K562 (cell line): Measurements from ENCODE around the gene SARS1. TPM values are rescaled to one million over a fixed set of nuclear protein-coding genes. Genes with fewer than 3 reads are reported as not detected.

Experiments used
- ATAC-seq: fragments of 200-7000 bp; cut with Tn5 transposase; 3 replicates; pipeline ENCODE4 v1.9.1; 2020; ENCODE audit warnings: moderate library complexity
- BruUV-seq: library from RNA; stranded (reverse); fragments of 400-500 nt; replicated peaks from 2 replicates; lab custom pipeline; 2021; lab: Mats Ljungman, UMichigan
- CTCF ChIA-PET: fragments of 300-600 bp; formaldehyde crosslinking; extraction: SDS; loops from one replicate; lab custom pipeline; 2021; ENCODE audit warnings: low intra/inter-chr PET ratio; lab: Yijun Ruan, JAX
- POLR2A ChIA-PET: fragments of 300-600, 350-650 bp; sonication (Branson Sonifier 250); formaldehyde crosslinking; extraction: SDS; loops from one replicate; lab custom pipeline; 2021; ENCODE audit warnings: antibody characterized with exemption, inconsistent platforms; lab: Yijun Ruan, JAX
- DNase-seq, 4 experiments: peaks; one replicate each; pipeline versions ENCODE4 v3.0.0 to v3.0.0-alpha.2; 2011 to 2018; ENCODE audit warnings: low spot score in 3 of 4, mixed read lengths in 3 of 4; ENCODE audit errors: extremely low read depth in 1 of 4
- FAIRE-seq: peaks from 2 replicates; lab custom pipeline; 2011; peaks lifted over from hg19 to GRCh38; lab: Jason Lieb, UNC
- H2AFZ ChIP-seq: 2 replicates; pipeline ENCODE4 v1.6.0; 2011; ENCODE audit warnings: low read depth, low read length, control low read depth, inconsistent platforms
- H3K27ac ChIP-seq: fragments of 200-600 bp; 3 replicates; pipeline ENCODE4 v1.8.0; 2011; ENCODE audit warnings: low read depth, mild to moderate bottlenecking, control low read depth, inconsistent platforms, low read length, moderate library complexity, mixed read lengths; ENCODE audit errors: extremely low read depth
- H3K27me3 ChIP-seq, 2 experiments: fragments of 300-600 bp in 1 of 2; 2 replicates in 1 of 2; 3 replicates in 1 of 2; pipeline versions ENCODE4 v1.6.0 to v1.8.0; 2011; ENCODE audit warnings: inconsistent platforms in 2 of 2, low read length in 2 of 2, mild to moderate bottlenecking in 1 of 2, mixed read lengths in 1 of 2, moderate library complexity in 1 of 2; ENCODE audit not compliant: control insufficient read depth in 2 of 2, insufficient read depth in 2 of 2
- H3K36me3 ChIP-seq: fragments of 300-600 bp; 3 replicates; pipeline ENCODE4 v1.8.0; 2011; ENCODE audit warnings: mild to moderate bottlenecking, low read length, inconsistent platforms; ENCODE audit not compliant: control insufficient read depth, insufficient read depth
- H3K4me1 ChIP-seq, 2 experiments: fragments of 200-600 bp in 1 of 2; replicated peaks in 1 of 2; 2 replicates in 1 of 2; 3 replicates in 1 of 2; pipeline versions ENCODE4 v1.5.1 to v1.8.0; 2011; ENCODE audit warnings: inconsistent platforms in 2 of 2, low read length in 2 of 2, mild to moderate bottlenecking in 1 of 2, mixed read lengths in 1 of 2, moderate library complexity in 1 of 2; ENCODE audit not compliant: control insufficient read depth in 2 of 2, insufficient read depth in 2 of 2
- H3K4me2 ChIP-seq: 2 replicates; pipeline ENCODE4 v1.6.1; 2011; ENCODE audit warnings: low read length, control low read depth, inconsistent platforms, mixed read lengths; ENCODE audit not compliant: insufficient read depth
- H3K4me3 ChIP-seq: fragments of 200-600 bp; sonication (generic), shearing (Covaris generic); 2 replicates; pipeline ENCODE4 v1.5.1; 2016; ENCODE audit warnings: control low read depth, inconsistent platforms
- H3K79me2 ChIP-seq: fragments of 200-600 bp; 3 replicates; pipeline ENCODE4 v1.8.0; 2011; ENCODE audit warnings: low read length, inconsistent platforms; ENCODE audit not compliant: control insufficient read depth, insufficient read depth
- H3K9ac ChIP-seq, 2 experiments: 2 replicates each; pipeline versions ENCODE4 v1.6.0 to v1.6.1; 2011; ENCODE audit warnings: low read depth in 2 of 2, low read length in 2 of 2, control low read depth in 1 of 2, inconsistent platforms in 1 of 2, mild to moderate bottlenecking in 1 of 2, mixed read lengths in 1 of 2; ENCODE audit not compliant: insufficient read depth in 1 of 2
- H3K9me1 ChIP-seq: one replicate; pipeline ENCODE4 v1.6.0; 2011; ENCODE audit warnings: inconsistent platforms, mild to moderate bottlenecking, low read length, moderate library complexity; ENCODE audit not compliant: control insufficient read depth, insufficient read depth
- H3K9me3 ChIP-seq: replicated peaks from 2 replicates; pipeline ENCODE4 v1.5.1; 2011; ENCODE audit warnings: low read depth, low read length, inconsistent platforms; ENCODE audit not compliant: control insufficient read depth, insufficient read depth
- H4K20me1 ChIP-seq: replicated peaks from 2 replicates; pipeline ENCODE4 v1.6.1; 2011; ENCODE audit warnings: low read length, inconsistent platforms, mixed read lengths; ENCODE audit not compliant: control insufficient read depth, insufficient read depth
- E2F6 ChIP-seq, 2 experiments: IDR thresholded peaks; 2 replicates each; pipeline ENCODE4 v1.6.1; 2011; ENCODE audit warnings: borderline replicate concordance in 1 of 2, control low read depth in 1 of 2, low read depth in 1 of 2, low read length in 1 of 2, mild to moderate bottlenecking in 1 of 2, mixed read lengths in 1 of 2, moderate library complexity in 1 of 2; ENCODE audit not compliant: insufficient read depth in 1 of 2, insufficient read length in 1 of 2, poor library complexity in 1 of 2, severe bottlenecking in 1 of 2; ENCODE audit errors: extremely low read depth in 1 of 2
- FOXK2 ChIP-seq, 2 experiments: fragments of 450-650 bp; IDR thresholded peaks in 1 of 2; conservative IDR thresholded peaks in 1 of 2; 2 replicates each; pipeline ENCODE4 v1.6.1; 2016; ENCODE audit warnings: low read depth in 2 of 2, mild to moderate bottlenecking in 1 of 2
- GABPB1 ChIP-seq: sonication (generic); formaldehyde crosslinking; IDR thresholded peaks from 2 replicates; pipeline ENCODE4 v1.8.0; 2022; ENCODE audit warnings: mild to moderate bottlenecking, missing genetic modification reagents
- NCOA2 ChIP-seq, 2 experiments: fragments of 450-650 bp; IDR thresholded peaks; 2 replicates each; pipeline ENCODE4 v1.6.1; 2018; ENCODE audit warnings: mild to moderate bottlenecking in 2 of 2, moderate library complexity in 1 of 2; ENCODE audit not compliant: partially characterized antibody in 2 of 2
- PYGO2 ChIP-seq: fragments of 450-650 bp; IDR thresholded peaks from 2 replicates; pipeline ENCODE4 v1.6.1; 2016; ENCODE audit warnings: mild to moderate bottlenecking, missing genetic modification characterization, moderate library complexity, missing compliant biosample characterization
- SMC3 ChIP-seq: conservative IDR thresholded peaks from 2 replicates; pipeline ENCODE4 v1.6.1; 2011; ENCODE audit warnings: low read depth, low read length, improper control_type of control experiment; ENCODE audit not compliant: insufficient read depth
- TAF15 ChIP-seq: fragments of 200-400 bp; formaldehyde crosslinking; IDR thresholded peaks from 2 replicates; pipeline ENCODE4 v1.6.1; 2017; ENCODE audit warnings: mild to moderate bottlenecking, low read depth, low read length, moderate library complexity
- XRCC4 ChIP-seq: IDR thresholded peaks from one replicate; pipeline ENCODE4 v1.6.1; 2011; ENCODE audit not compliant: insufficient read depth, insufficient read length; ENCODE audit errors: extremely low read depth
- ZEB2 ChIP-seq: fragments of 450-650 bp; IDR thresholded peaks from 2 replicates; pipeline ENCODE4 v1.6.1; 2016
- ZFP36 ChIP-seq: fragments of 150-350 bp; IDR thresholded peaks from 2 replicates; pipeline ENCODE4 v1.6.1; 2018; ENCODE audit warnings: low read length, low read depth; ENCODE audit not compliant: partially characterized antibody
- WGBS: fragments of 100-300 bp; shearing (Covaris generic); methylation state at CpG from one replicate; pipeline ENCODE4 v1.1.6; 2016; ENCODE audit warnings: low coverage, mixed read lengths; ENCODE audit not compliant: insufficient coverage; ENCODE audit errors: missing lambda C conversion rate; 5-methylcytosine and 5-hydroxymethylcytosine counted together
- in situ Hi-C: fragments of 300-500 bp; cut with MboI; formaldehyde crosslinking; loops from 4 replicates; pipeline ENCODE4 v1.15.0; 2018; ENCODE audit warnings: inconsistent platforms, mixed read lengths
- intact Hi-C: fragments of 100-400 bp; cut with micrococcal nuclease; formaldehyde crosslinking; loops from 2 replicates; pipeline ENCODE4 v1.14.2; 2022
- polyA plus RNA-seq, 8 experiments: library from polyadenylated mRNA; depleted of rRNA in 4 of 8; stranded (reverse) in 5 of 8; unstranded in 3 of 8; fragments of >200 nt; fragmentation: Nextera tagmentation in 2 of 8; fragmentation: Illumina TruSeq in 1 of 8; extraction: Ambion mirVana in 2 of 8; extraction: Trizol in 1 of 8; gene quantifications; 2 replicates each; pipeline versions ENCODE4 v1.2.1 to v1.2.3, GENCODE V29; 2011 to 2014; ENCODE audit warnings: inconsistent platforms in 1 of 8, missing spikeins in 1 of 8
- total RNA-seq, 7 experiments: library from RNA; depleted of rRNA in 6 of 7; stranded (reverse); fragments of >200 nt in 6 of 7; fragmentation: Illumina TruSeq in 2 of 7; extraction: Trizol in 2 of 7; gene quantifications; 2 replicates each; pipeline versions ENCODE4 v1.2.1 to v1.2.3, GENCODE V29; 2011 to 2021; ENCODE audit warnings: low replicate concordance in 1 of 7

SARS1 gene
- total and polyA plus RNA-seq, 9 of the 15 experiments (the other 6 are each of a cell fraction or from before 2014, with no cell fraction given), result 221 to 623 (median 254) TPM

DNA sequence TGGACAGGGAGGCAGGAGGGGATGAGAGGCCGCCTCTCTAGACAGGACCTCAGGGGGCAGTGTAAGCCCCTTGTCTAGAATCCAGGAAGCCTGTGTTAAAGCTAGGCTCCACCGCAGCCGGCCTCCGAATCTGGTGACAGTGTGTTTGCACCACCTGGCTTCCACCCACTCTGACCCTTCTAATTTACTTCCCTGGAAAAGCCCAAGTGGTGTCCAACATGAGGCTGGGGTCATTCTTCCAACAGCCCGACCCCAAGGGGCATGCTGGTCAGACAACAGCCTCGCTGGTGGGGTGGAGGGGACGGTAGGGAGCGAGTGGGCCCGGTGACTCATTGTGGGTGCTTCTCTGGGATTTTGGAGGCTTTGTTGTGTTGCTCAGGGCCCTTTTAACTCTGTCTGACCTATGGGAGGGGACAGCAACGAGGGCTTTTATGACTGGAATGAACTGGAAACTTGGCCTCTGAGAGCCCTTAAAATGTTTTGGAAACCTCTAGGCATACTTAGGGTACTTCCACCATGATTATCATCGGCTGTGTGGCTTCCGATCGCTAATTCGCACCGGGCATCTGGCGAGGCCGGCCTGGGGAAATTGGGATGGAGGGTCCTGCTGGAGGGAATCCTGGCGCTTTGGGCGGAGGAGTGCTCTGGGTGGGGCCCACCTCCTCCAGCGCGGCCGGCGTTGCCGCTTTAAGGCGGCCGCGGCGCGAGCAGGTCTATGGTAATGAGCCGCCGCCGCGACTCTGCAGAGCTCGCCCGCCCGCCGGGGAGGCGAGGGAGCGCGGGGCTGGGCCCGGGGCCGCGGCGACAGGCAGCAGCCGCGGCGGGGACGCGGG, 35.3 kb downstream of the SARS1 start, which contains the start of gene CELSR2 (continued):
- TF ChIP-seq GABPB1, result peak; percentile 58; the same call in 1 of the 2 replicates
- TF ChIP-seq ZFP36, result peak; percentile 65
- no peak for TF ChIP-seq ZEB2
- TF ChIP-seq XRCC4, result no peak
- no peak for TF ChIP-seq TAF15
- no peak for TF ChIP-seq PYGO2 (tag)
- no peak for TF ChIP-seq NCOA2 (IDR thresholded peaks at IDR 0.05; ENCODE audit: partially characterized antibody in 2 of 2)

GRCh38 chr1:109249654-109250401, 36.1 kb downstream of the SARS1 start:
- WGBS, result 6% methylated on average over 46 of the region's 80 CpGs
- TF ChIP-seq E2F6 (IDR thresholded peaks at IDR 0.05; ENCODE audit: borderline replicate concordance in 1 of 2, extremely low read depth in 1 of 2, insufficient read depth in 1 of 2, insufficient read length in 1 of 2, low read depth in 1 of 2, low read length in 1 of 2, poor library complexity in 1 of 2, severe bottlenecking in 1 of 2) (peak in 1 of 2 experiments; percentile 66), FOXK2 (conservative IDR thresholded peaks at IDR 0.05 in 1 of 2, IDR thresholded peaks at IDR 0.05 in 1 of 2; ENCODE audit: low read depth in 2 of 2) (no peak), SMC3 (no peak)

More at GRCh38 chr1:109249654-109250401, 36.1 kb downstream of the SARS1 start:
- Histone ChIP-seq H3K9me3 (no peaks in the 10 kb centered on the region), H3K27me3 (no peaks in the 10 kb centered on the region), H3K4me1 (peaks cover 27 to 61% of the 10 kb centered on the region in 2 experiments), H3K36me3 (peaks cover 6% of the 10 kb centered on the region; the same call in 1 of the 3 replicates), H3K27ac (0 out of 3 replicates have a peak overlapping the region, but pooled peaks have one; percentile 19), H3K4me3 (peak overlapping the region; percentile 54), H3K9ac (peak overlapping the region; percentile 38 to 92; a peak in 3 of 4 replicates), H3K79me2 (peaks cover 20% of the 10 kb centered on the region; the same call in 2 of the 3 replicates), H4K20me1 (no peaks in the 10 kb centered on the region), H2AFZ (peak overlapping the region; percentile 63), H3K9me1 (no peaks in the 10 kb centered on the region), H3K4me2 (peak overlapping the region; percentile 51)
- in situ Hi-C loops, result no loop called here
- BruUV-seq, result no TSS peak
- DNase-seq, result peak; percentile 35 to 80 (median 70)
- ChIA-PET CTCF (interaction anchor here (0.6 kb wide), 1 partner anchor 28 kb away, joined by 4 read pairs; no protein-coding TSS in a partner anchor), POLR2A (interaction anchor here (0.6 to 3.6 kb wide), 5 partner anchors 10 to 247 kb away, joined by 3 to 24 read pairs (median 8); no protein-coding TSS in a partner anchor)
- ATAC-seq, result peak; percentile 1; the same call in 1 of the 3 replicates
- intact Hi-C loops, result loop anchor here (1.0 kb wide), 1 partner anchor 9 kb away; no protein-coding TSS in a partner anchor
- FAIRE-seq, result no peak
